ENCODE results near the gene PGM3. TPM values are rescaled to one million over a fixed set of nuclear protein-coding genes. Genes with fewer than 3 reads are reported as not detected.

The PGM3 gene
- total RNA-seq, 4 donors from 2014 or later = 12.3 to 26.2 (median 18.6) TPM

DNA sequence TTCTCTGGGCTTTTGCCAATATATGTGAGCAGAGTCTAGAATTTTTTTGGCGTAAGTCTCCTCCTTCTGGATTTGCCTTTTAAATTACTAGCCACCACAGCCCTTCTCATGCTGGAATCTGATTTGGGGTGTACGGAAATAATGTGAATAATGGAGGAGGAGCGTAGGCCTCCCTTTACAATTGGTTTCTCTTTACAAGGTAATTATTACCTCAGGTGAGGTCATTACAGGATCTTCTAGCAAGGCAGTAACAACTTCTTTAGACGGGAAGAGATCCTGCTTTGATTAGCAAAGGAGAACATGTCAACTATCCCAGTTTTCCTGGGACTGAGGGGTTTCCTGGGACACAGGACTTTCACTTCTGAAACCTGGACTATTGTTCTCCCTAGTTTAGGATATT, 9.0 kb upstream of the PGM3 start:
- Histone ChIP-seq H3K4me3 (no peak overlapping the region), H3K27me3 (no peaks in the 10 kb centered on the region), H3K9me3 (no peaks in the 10 kb centered on the region), H3K4me1 (no peaks in the 10 kb centered on the region), H3K27ac (no peak overlapping the region), H3K36me3 (peaks cover 0 to 12% (median 0%) of the 10 kb centered on the region in 3 donors)
- TF ChIP-seq, protein P1, sequence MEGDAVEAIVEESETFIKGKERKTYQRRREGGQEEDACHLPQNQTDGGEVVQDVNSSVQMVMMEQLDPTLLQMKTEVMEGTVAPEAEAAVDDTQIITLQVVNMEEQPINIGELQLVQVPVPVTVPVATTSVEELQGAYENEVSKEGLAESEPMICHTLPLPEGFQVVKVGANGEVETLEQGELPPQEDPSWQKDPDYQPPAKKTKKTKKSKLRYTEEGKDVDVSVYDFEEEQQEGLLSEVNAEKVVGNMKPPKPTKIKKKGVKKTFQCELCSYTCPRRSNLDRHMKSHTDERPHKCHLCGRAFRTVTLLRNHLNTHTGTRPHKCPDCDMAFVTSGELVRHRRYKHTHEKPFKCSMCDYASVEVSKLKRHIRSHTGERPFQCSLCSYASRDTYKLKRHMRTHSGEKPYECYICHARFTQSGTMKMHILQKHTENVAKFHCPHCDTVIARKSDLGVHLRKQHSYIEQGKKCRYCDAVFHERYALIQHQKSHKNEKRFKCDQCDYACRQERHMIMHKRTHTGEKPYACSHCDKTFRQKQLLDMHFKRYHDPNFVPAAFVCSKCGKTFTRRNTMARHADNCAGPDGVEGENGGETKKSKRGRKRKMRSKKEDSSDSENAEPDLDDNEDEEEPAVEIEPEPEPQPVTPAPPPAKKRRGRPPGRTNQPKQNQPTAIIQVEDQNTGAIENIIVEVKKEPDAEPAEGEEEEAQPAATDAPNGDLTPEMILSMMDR (IDR thresholded peaks at IDR 0.05) = no peak
- TF ChIP-seq EP300 (IDR thresholded peaks at IDR 0.05) (no peak), POLR2A (IDR thresholded peaks at IDR 0.05) (no peak)
- DNase-seq (ENCODE audit: low spot score in 2 of 2) = no peak
- WGBS, 2 donors = 79 to 82% methylated on average over 4 of the region's 4 CpGs

DNA sequence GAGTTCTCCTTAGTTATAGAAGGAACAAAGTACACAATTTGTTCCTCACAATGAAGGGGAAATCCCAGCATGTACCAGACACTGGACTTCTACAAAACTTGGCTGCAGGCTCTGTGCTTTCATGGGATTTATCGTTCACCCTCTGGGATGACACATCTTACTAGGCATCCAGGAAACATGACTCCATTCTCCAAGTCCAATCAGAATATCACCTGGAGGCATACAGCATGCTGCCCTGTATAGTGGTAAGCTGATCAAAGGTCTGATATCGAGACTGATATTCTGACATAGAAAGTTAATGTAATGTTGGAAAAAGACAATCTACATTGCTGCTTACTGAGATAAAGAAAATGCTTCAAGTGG, 6.8 kb upstream of the PGM3 start:
- Histone ChIP-seq H3K27ac (no peak overlapping the region), H3K4me3 (no peak overlapping the region), H3K36me3 (peaks cover 0 to 29% (median 3%) of the 10 kb centered on the region in 3 donors), H3K27me3 (no peaks in the 10 kb centered on the region), H3K9me3 (no peaks in the 10 kb centered on the region), H3K4me1 (no peaks in the 10 kb centered on the region)
- DNase-seq (ENCODE audit: low spot score in 2 of 2) = no peak
- WGBS, 2 donors = 68 to 71% methylated on average over 2 of the region's 2 CpGs
- TF ChIP-seq POLR2A (IDR thresholded peaks at IDR 0.05) = no peak
- TF ChIP-seq, protein P1 (IDR thresholded peaks at IDR 0.05) = no peak
- no peak for TF ChIP-seq EP300 (IDR thresholded peaks at IDR 0.05)

DNA sequence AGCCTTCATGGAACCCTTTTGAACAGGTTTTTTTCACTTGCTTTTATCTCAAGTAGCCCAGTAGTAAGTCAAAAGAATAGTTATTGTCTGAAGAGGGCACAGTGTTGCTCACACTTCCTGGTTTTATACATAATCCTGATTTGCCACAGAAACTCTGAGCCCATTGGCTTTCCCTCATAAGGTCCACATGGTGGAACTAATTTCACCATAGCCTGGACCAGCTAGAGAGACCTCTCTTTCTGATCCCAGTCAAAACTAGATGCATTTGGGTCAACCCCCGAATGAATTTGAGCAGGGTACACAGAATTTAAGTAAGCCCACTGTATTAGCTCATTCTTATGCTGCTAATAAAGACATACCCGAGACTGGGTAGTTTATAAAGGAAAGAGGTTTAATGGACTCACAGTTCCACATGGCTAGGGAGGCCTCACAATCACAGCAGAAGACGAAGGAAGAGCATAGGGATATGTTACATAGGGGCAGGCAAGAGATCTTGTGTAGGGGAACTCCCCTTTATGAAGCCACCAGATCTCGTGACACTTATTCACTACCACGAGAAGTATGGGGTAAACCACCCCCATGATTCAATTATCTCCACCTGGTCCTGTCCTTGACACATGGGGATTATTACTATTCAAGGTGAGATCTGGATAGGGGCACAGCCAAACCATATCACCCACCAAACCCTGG, 6.3 kb upstream of the PGM3 start:
- H3K36me3 ChIP-seq = peaks cover 0 to 29% (median 3%) of the 10 kb centered on the region in 3 donors
- WGBS, 2 donors = 93% methylated on average over 5 of the region's 5 CpGs
- H3K27ac ChIP-seq = no peak overlapping the region

DNA sequence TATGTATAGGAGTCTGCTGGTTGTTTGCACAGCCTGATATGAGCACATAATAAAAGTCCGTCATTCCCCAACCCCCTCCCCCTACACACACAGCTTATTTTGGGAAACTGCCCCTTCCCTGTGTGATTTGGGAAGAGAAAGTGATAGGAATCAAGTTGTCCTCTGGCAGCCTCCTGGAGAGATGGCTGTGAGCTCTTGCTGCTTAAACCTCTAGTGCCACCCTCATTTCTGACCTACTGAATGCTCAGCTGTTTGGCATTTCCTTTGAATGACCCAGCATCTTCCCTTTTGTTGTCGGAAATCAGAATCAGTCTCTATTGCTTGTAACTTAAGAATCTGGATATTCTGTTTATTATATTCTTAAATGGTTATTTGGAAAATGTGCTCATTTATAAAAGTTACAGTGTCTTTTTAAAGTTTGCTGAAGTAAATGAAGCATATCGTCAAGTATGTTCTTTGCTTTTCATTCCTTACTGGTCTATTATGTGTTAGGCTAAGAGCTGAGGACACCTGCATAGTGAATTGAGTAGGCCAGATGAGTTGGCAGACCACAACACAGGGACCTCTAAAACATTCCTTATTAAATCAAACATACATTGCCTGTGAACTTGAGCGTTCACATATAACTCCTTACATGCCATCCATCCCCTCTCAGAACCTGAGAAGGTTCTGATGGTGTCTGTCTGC, 5.6 kb upstream of the PGM3 start:
- Histone ChIP-seq H3K4me3 (no peak overlapping the region), H3K4me1 (peaks cover 0 to 9% (median 2%) of the 10 kb centered on the region in 4 donors), H3K27me3 (no peaks in the 10 kb centered on the region), H3K36me3 (peaks cover 0 to 29% (median 3%) of the 10 kb centered on the region in 3 donors), H3K27ac (no peak overlapping the region), H3K9me3 (no peaks in the 10 kb centered on the region)
- TF ChIP-seq EP300 (IDR thresholded peaks at IDR 0.05) (no peak), POLR2A (IDR thresholded peaks at IDR 0.05) (no peak)
- TF ChIP-seq, protein P1 (IDR thresholded peaks at IDR 0.05) = no peak
- 88 to 91% methylated on average over 4 of the region's 4 CpGs for WGBS, 2 donors
- DNase-seq (ENCODE audit: low spot score in 2 of 2) = no peak

More for the DNA sequence above, 6.3 kb upstream of the PGM3 start:
- DNase-seq (ENCODE audit: low spot score in 2 of 2) = no peak
- Histone ChIP-seq H3K4me3 (no peak overlapping the region), H3K27me3 (no peaks in the 10 kb centered on the region), H3K9me3 (no peaks in the 10 kb centered on the region), H3K4me1 (peaks cover 0 to 4% (median under 1%) of the 10 kb centered on the region in 4 donors)
- TF ChIP-seq POLR2A (IDR thresholded peaks at IDR 0.05) (no peak), EP300 (IDR thresholded peaks at IDR 0.05) (no peak)
- TF ChIP-seq, protein P1 (IDR thresholded peaks at IDR 0.05) = no peak
